Fibroblast of lung (primary cell): ENCODE measurements around the gene PGA5. TPM values are rescaled to one million over a fixed set of nuclear protein-coding genes. Genes with fewer than 3 reads are reported as not detected.

ENCODE experiments used
- DNase-seq, 2 donors: peaks; one replicate each; pipeline versions ENCODE4 v3.0.0 to v3.0.0-alpha.2; 2010; ENCODE audit warnings: low read depth in 2 of 2
- H2AFZ ChIP-seq: 2 replicates; pipeline ENCODE4 v1.5.1; 2012; ENCODE audit warnings: low read length, control low read depth, inconsistent platforms
- H3K27ac ChIP-seq: 2 replicates; pipeline ENCODE4 v1.5.1; 2011; ENCODE audit warnings: low read length, control low read depth; ENCODE audit not compliant: insufficient read depth
- H3K27me3 ChIP-seq: 2 replicates; pipeline ENCODE4 v1.5.1; 2011; ENCODE audit warnings: mild to moderate bottlenecking, low read length; ENCODE audit not compliant: control insufficient read depth, insufficient read depth
- H3K36me3 ChIP-seq: 2 replicates; pipeline ENCODE4 v1.5.1; 2011; ENCODE audit warnings: low read length; ENCODE audit not compliant: control insufficient read depth, insufficient read depth
- H3K4me1 ChIP-seq: 2 replicates; pipeline ENCODE4 v1.5.1; 2011; ENCODE audit warnings: low read length; ENCODE audit not compliant: control insufficient read depth, insufficient read depth; ENCODE audit errors: extremely low read depth
- H3K4me2 ChIP-seq: 2 replicates; pipeline ENCODE4 v1.5.1; 2011; ENCODE audit warnings: low read length, control low read depth; ENCODE audit not compliant: insufficient read depth; ENCODE audit errors: extremely low read depth
- H3K4me3 ChIP-seq, 4 experiments: fragments of 200-600 bp in 1 of 4; sonication (generic) in 1 of 4; replicated peaks in 1 of 4; 2 replicates each; pipeline ENCODE4 v1.5.1; 2011 to 2016; ENCODE audit warnings: low read length in 4 of 4, low read depth in 3 of 4, mild to moderate bottlenecking in 3 of 4, control low read depth in 2 of 4, inconsistent platforms in 1 of 4, mixed read lengths in 1 of 4; ENCODE audit not compliant: insufficient read depth in 1 of 4; ENCODE audit errors: control extremely low read depth in 1 of 4
- H3K79me2 ChIP-seq: 2 replicates; pipeline ENCODE4 v1.5.1; 2012; ENCODE audit warnings: mild to moderate bottlenecking, low read length, inconsistent platforms; ENCODE audit not compliant: control insufficient read depth, insufficient read depth
- H3K9ac ChIP-seq: 2 replicates; pipeline ENCODE4 v1.5.1; 2011; ENCODE audit warnings: mild to moderate bottlenecking, low read length, control low read depth; ENCODE audit not compliant: insufficient read depth
- H3K9me3 ChIP-seq: 2 replicates; pipeline ENCODE4 v1.5.1; 2012; ENCODE audit warnings: low read depth, low read length; ENCODE audit not compliant: control insufficient read depth, insufficient read depth
- H4K20me1 ChIP-seq: 2 replicates; pipeline ENCODE4 v1.5.1; 2011; ENCODE audit warnings: low read length; ENCODE audit not compliant: control insufficient read depth, insufficient read depth; ENCODE audit errors: extremely low read depth
- EZH2 ChIP-seq: IDR thresholded peaks from 2 replicates; pipeline ENCODE4 v1.5.1; 2012; ENCODE audit warnings: low read length, control low read depth, mild to moderate bottlenecking; ENCODE audit errors: missing control alignments
- polyA plus RNA-seq, 2 donors: library from polyadenylated mRNA; depleted of rRNA in 1 of 2; stranded (reverse) in 1 of 2; unstranded in 1 of 2; fragments of >200 nt; gene quantifications; 2 replicates each; pipeline ENCODE4 v1.2.1, GENCODE V29; 2011 to 2012; ENCODE audit warnings: missing spikeins in 1 of 2
- total RNA-seq: library from RNA; depleted of rRNA; stranded (reverse); fragments of >200 nt; gene quantifications from 2 replicates; pipeline ENCODE4 v1.2.1, GENCODE V29; 2014
- TF ChIP-seq, protein P1 (sequence below), 2 donors: IDR thresholded peaks in 1 of 2; conservative IDR thresholded peaks in 1 of 2; 1 replicate in 1 of 2; 2 replicates in 1 of 2; pipeline ENCODE4 v1.5.1; 2011 to 2012; ENCODE audit warnings: low read length in 2 of 2, control low read depth in 1 of 2, inconsistent platforms in 1 of 2, low read depth in 1 of 2, mild to moderate bottlenecking in 1 of 2

The PGA5 gene
- total and polyA plus RNA-seq, 2 donors (not counting 1 experiment from before 2014, with no cell fraction given) = 1.3 to 3.3 TPM

DNA sequence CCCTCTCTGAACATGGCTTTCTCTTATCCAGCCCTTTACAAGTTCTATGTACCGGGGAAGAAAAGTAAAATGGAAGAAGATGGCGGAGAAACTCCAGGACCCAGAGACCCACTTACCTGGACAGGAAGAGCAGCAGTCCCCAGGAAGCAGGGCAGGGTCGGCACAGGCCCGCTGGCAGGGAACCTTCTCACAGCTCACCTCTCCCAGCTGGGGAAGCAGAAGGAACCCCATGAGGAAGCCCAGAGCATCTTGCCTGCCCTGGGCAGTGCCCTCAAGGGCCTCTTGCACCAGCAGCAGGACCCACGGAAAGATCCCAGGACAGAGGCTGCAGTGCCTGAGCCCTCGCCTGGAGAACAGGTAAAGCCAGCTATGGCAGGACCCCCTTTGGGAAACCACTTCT is 23.4 kb downstream of the PGA5 start:
- H4K20me1 ChIP-seq = no peaks in the 10 kb centered on the region
- no peak overlapping the region for H3K27ac ChIP-seq
- no peaks in the 10 kb centered on the region for H3K79me2 ChIP-seq
- no peaks in the 10 kb centered on the region for H3K9me3 ChIP-seq
- no peaks in the 10 kb centered on the region for H3K36me3 ChIP-seq
- no peak overlapping the region for H2AFZ ChIP-seq
- H3K4me2 ChIP-seq = no peak overlapping the region
- no peak overlapping the region for H3K4me3 ChIP-seq
- TF ChIP-seq, protein P1, sequence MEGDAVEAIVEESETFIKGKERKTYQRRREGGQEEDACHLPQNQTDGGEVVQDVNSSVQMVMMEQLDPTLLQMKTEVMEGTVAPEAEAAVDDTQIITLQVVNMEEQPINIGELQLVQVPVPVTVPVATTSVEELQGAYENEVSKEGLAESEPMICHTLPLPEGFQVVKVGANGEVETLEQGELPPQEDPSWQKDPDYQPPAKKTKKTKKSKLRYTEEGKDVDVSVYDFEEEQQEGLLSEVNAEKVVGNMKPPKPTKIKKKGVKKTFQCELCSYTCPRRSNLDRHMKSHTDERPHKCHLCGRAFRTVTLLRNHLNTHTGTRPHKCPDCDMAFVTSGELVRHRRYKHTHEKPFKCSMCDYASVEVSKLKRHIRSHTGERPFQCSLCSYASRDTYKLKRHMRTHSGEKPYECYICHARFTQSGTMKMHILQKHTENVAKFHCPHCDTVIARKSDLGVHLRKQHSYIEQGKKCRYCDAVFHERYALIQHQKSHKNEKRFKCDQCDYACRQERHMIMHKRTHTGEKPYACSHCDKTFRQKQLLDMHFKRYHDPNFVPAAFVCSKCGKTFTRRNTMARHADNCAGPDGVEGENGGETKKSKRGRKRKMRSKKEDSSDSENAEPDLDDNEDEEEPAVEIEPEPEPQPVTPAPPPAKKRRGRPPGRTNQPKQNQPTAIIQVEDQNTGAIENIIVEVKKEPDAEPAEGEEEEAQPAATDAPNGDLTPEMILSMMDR (conservative IDR thresholded peaks at IDR 0.05 in 1 of 2, IDR thresholded peaks at IDR 0.05 in 1 of 2; ENCODE audit: low read depth in 1 of 2, low read length in 2 of 2) = no peak
- no peak for TF ChIP-seq EZH2
- H3K27me3 ChIP-seq = no peaks in the 10 kb centered on the region
- no peaks in the 10 kb centered on the region for H3K4me1 ChIP-seq
- DNase-seq = no peak
- H3K9ac ChIP-seq = no peak overlapping the region

DNA sequence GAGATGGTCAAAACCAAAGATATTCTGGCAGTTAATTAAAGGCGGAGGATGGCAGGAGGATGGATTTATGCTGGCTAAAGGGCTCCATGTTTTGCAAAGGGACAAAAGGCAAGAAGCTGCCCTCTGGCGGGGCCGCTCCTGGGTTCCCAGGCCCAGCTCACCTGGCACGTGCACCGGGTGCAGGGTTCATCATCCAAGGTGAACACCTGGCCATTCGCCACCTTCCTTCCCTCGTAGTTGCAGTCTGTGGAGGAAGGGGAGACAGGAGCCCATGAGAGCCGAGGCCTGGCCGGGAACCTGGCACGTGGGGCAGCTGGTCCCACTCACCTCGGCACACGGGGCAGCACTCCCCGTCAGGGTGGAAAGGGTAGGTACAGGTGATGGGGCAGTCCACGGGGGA is 23.8 kb downstream of the PGA5 start:
- H3K4me2 ChIP-seq = no peak overlapping the region
- no peak overlapping the region for H3K4me3 ChIP-seq
- no peaks in the 10 kb centered on the region for H3K36me3 ChIP-seq
- no peak overlapping the region for H2AFZ ChIP-seq
- no peak for DNase-seq
- TF ChIP-seq, protein P1 (conservative IDR thresholded peaks at IDR 0.05 in 1 of 2, IDR thresholded peaks at IDR 0.05 in 1 of 2; ENCODE audit: low read depth in 1 of 2, low read length in 2 of 2) = no peak
- no peaks in the 10 kb centered on the region for H3K79me2 ChIP-seq
- no peak overlapping the region for H3K9ac ChIP-seq
- H3K9me3 ChIP-seq = no peaks in the 10 kb centered on the region
- H3K27me3 ChIP-seq = no peaks in the 10 kb centered on the region
- H3K27ac ChIP-seq = no peak overlapping the region
- H3K4me1 ChIP-seq = no peaks in the 10 kb centered on the region
- H4K20me1 ChIP-seq = no peaks in the 10 kb centered on the region

DNA sequence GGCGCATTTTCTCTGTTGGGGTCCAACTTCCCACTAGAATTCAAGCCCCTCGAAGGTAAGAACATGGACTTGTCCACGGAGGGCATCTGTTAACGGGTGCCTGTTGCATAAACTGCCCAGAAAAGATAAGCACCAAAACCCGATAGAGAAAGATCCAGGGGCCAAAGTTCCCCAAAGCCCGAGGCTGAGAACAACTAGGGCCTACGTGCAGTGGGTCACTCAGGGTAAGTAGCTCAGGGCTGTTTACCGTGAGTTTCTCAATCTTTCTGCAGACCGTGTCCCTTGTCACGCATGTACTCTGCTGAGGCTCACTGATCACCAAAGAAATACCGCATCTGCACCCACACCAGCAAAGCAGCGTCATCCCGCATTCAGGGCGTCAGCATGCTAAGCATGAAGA is 24.4 kb downstream of the PGA5 start:
- no peaks in the 10 kb centered on the region for H3K79me2 ChIP-seq
- H3K4me1 ChIP-seq = no peaks in the 10 kb centered on the region
- no peak overlapping the region for H3K4me2 ChIP-seq
- no peak for DNase-seq
- H2AFZ ChIP-seq = no peak overlapping the region
- no peak overlapping the region for H3K27ac ChIP-seq
- no peaks in the 10 kb centered on the region for H3K27me3 ChIP-seq
- no peaks in the 10 kb centered on the region for H3K9me3 ChIP-seq
- TF ChIP-seq, protein P1 (conservative IDR thresholded peaks at IDR 0.05 in 1 of 2, IDR thresholded peaks at IDR 0.05 in 1 of 2; ENCODE audit: low read depth in 1 of 2, low read length in 2 of 2) = no peak
- no peak for TF ChIP-seq EZH2
- no peak overlapping the region for H3K9ac ChIP-seq
- no peak overlapping the region for H3K4me3 ChIP-seq
- no peaks in the 10 kb centered on the region for H4K20me1 ChIP-seq
- no peaks in the 10 kb centered on the region for H3K36me3 ChIP-seq
